CD14-positive monocyte (primary cell): Measurements from ENCODE around the gene KYNU. TPM values are rescaled to one million over a fixed set of nuclear protein-coding genes. Genes with fewer than 3 reads are reported as not detected.

Experiments
- DNase-seq, 3 donors: peaks; one replicate each; pipeline ENCODE4 v3.0.0-alpha.2; 2011 to 2022
- H2AFZ ChIP-seq: 2 replicates; pipeline ENCODE4 v1.6.0; 2012; ENCODE audit warnings: mild to moderate bottlenecking, low read depth, low read length, inconsistent platforms; ENCODE audit not compliant: insufficient read depth, poor library complexity, severe bottlenecking
- H3K27ac ChIP-seq, 2 donors: 1 replicate in 1 of 2; 2 replicates in 1 of 2; pipeline ENCODE4 v1.5.1; 2012 to 2013; ENCODE audit warnings: low read length in 2 of 2, control low read depth in 1 of 2, inconsistent platforms in 1 of 2, low read depth in 1 of 2, mild to moderate bottlenecking in 1 of 2
- H3K27me3 ChIP-seq, 2 donors: one replicate each; pipeline versions ENCODE4 v1.6.0 to v1.6.1; 2011 to 2013; ENCODE audit warnings: low read length in 2 of 2; ENCODE audit not compliant: control insufficient read depth in 2 of 2, insufficient read depth in 2 of 2
- H3K36me3 ChIP-seq, 2 donors: replicated peaks in 1 of 2; 1 replicate in 1 of 2; 2 replicates in 1 of 2; pipeline versions ENCODE4 v1.5.1 to v1.6.1; 2012 to 2013; ENCODE audit warnings: low read length in 2 of 2, control low read depth in 1 of 2, inconsistent platforms in 1 of 2, mild to moderate bottlenecking in 1 of 2; ENCODE audit not compliant: insufficient read depth in 2 of 2, control insufficient read depth in 1 of 2
- H3K4me1 ChIP-seq, 2 donors: 1 replicate in 1 of 2; 2 replicates in 1 of 2; pipeline versions ENCODE4 v1.5.1 to v1.6.1; 2012 to 2013; ENCODE audit warnings: low read length in 2 of 2, control low read depth in 1 of 2, inconsistent platforms in 1 of 2, mild to moderate bottlenecking in 1 of 2, moderate library complexity in 1 of 2; ENCODE audit not compliant: insufficient read depth in 2 of 2, control insufficient read depth in 1 of 2
- H3K4me2 ChIP-seq: replicated peaks from 2 replicates; pipeline ENCODE3; 2012; ENCODE audit warnings: low read length, moderate library complexity, mild to moderate bottlenecking; ENCODE audit not compliant: poor library complexity, severe bottlenecking; ENCODE audit errors: extremely low read depth
- H3K4me3 ChIP-seq, 3 experiments: fragments of 200-600 bp in 1 of 3; sonication (generic) in 1 of 3; replicated peaks in 1 of 3; 1 replicate in 2 of 3; 2 replicates in 1 of 3; pipeline ENCODE4 v1.5.1; 2011 to 2013; ENCODE audit warnings: low read length in 3 of 3, mild to moderate bottlenecking in 3 of 3, control low read depth in 2 of 3, low read depth in 2 of 3, inconsistent platforms in 1 of 3, moderate library complexity in 1 of 3
- H3K79me2 ChIP-seq: 2 replicates; pipeline ENCODE4 v1.6.0; 2012; ENCODE audit warnings: mild to moderate bottlenecking, control low read depth, inconsistent platforms, low read length, moderate library complexity; ENCODE audit not compliant: insufficient read depth
- H3K9ac ChIP-seq: 2 replicates; pipeline ENCODE4 v1.6.0; 2017; ENCODE audit warnings: low read length, mild to moderate bottlenecking; ENCODE audit not compliant: insufficient read depth, poor library complexity, severe bottlenecking
- H3K9me3 ChIP-seq, 2 donors: replicated peaks in 1 of 2; 1 replicate in 1 of 2; 2 replicates in 1 of 2; pipeline versions ENCODE4 v1.5.1 to v1.6.1; 2012 to 2013; ENCODE audit warnings: low read length in 2 of 2, control low read depth in 1 of 2; ENCODE audit not compliant: control insufficient read depth in 1 of 2, insufficient read depth in 1 of 2
- H4K20me1 ChIP-seq: 2 replicates; pipeline ENCODE4 v1.6.0; 2012; ENCODE audit warnings: mild to moderate bottlenecking, low read length, control low read depth, moderate library complexity; ENCODE audit not compliant: insufficient read depth
- H3K27ac Mint-ChIP-seq, 7 donors: one replicate each; pipeline ENCODE4 v1.8.0; 2020; ENCODE audit warnings: mild to moderate bottlenecking in 7 of 7, mixed read lengths in 7 of 7, moderate library complexity in 6 of 7, inconsistent platforms in 2 of 7
- H3K27me3 Mint-ChIP-seq, 3 donors: one replicate each; pipeline ENCODE4 v1.8.0; 2021 to 2022; ENCODE audit warnings: low read depth in 3 of 3, mild to moderate bottlenecking in 3 of 3, mixed read lengths in 3 of 3, moderate library complexity in 3 of 3, inconsistent platforms in 1 of 3
- H3K36me3 Mint-ChIP-seq, 2 donors: one replicate each; pipeline ENCODE4 v1.8.0; 2020; ENCODE audit warnings: mixed read lengths in 2 of 2, inconsistent platforms in 1 of 2, mild to moderate bottlenecking in 1 of 2
- H3K4me1 Mint-ChIP-seq: one replicate; pipeline ENCODE4 v1.8.0; 2020; ENCODE audit warnings: mild to moderate bottlenecking, mixed read lengths
- H3K4me3 Mint-ChIP-seq, 2 donors: one replicate each; pipeline ENCODE4 v1.8.0; 2020; ENCODE audit warnings: mild to moderate bottlenecking in 2 of 2, mixed read lengths in 2 of 2, moderate library complexity in 1 of 2
- H3K9me3 Mint-ChIP-seq, 7 donors: one replicate each; pipeline ENCODE4 v1.8.0; 2020 to 2022; ENCODE audit warnings: mixed read lengths in 7 of 7, mild to moderate bottlenecking in 6 of 7, moderate library complexity in 6 of 7, inconsistent platforms in 2 of 7
- CTCF ChIP-seq: fragments of 200-600 bp; IDR thresholded peaks from one replicate; pipeline ENCODE4 v1.8.0; 2022; ENCODE audit warnings: antibody characterized with exemption, mild to moderate bottlenecking
- WGBS: methylation state at CpG from one replicate; pipeline ENCODE4 v1.1.5; 2013; ENCODE audit warnings: missing lambda C conversion rate; ENCODE audit not compliant: insufficient coverage; 5-methylcytosine and 5-hydroxymethylcytosine counted together
- intact Hi-C, 2 donors: fragments of 100-400 bp; cut with micrococcal nuclease; formaldehyde crosslinking; loops; one replicate each; pipeline versions ENCODE4 v1.15.0 to v1.15.1; 2023
- polyA plus RNA-seq, 3 donors: library from polyadenylated mRNA; depleted of rRNA in 1 of 3; unstranded in 2 of 3; stranded (reverse) in 1 of 3; fragments of 300-500 nt in 2 of 3; fragments of >200 nt in 1 of 3; fragmentation: Illumina TruSeq in 2 of 3; gene quantifications; 1 replicate in 2 of 3; 2 replicates in 1 of 3; pipeline ENCODE4 v1.2.3, GENCODE V29; 2012 to 2021

Gene KYNU
- polyA plus RNA-seq, 3 donors = 40.7 to 132 (median 131) TPM

- no CpG with 5 or more reads among the region's 2 CpGs for WGBS
- no peak overlapping the region for H3K9ac ChIP-seq
- H3K9me3 Mint-ChIP-seq = peaks cover 0 to 4% (median 2%) of the 10 kb centered on the region in 7 donors
- no peaks in the 10 kb centered on the region for H3K9me3 ChIP-seq
- H3K36me3 Mint-ChIP-seq = peaks cover 42 to 66% of the 10 kb centered on the region in 2 donors
- no peaks in the 10 kb centered on the region for H3K27me3 ChIP-seq
- H3K27me3 Mint-ChIP-seq = peaks cover 0 to 2% (median 0%) of the 10 kb centered on the region in 3 donors
- H3K4me1 ChIP-seq = no peaks in the 10 kb centered on the region
- H3K27ac ChIP-seq = no peak overlapping the region
- no peak overlapping the region for H3K4me2 ChIP-seq
- no peak overlapping the region for H2AFZ ChIP-seq
- no peak for TF ChIP-seq CTCF
- peak overlapping the region in 1 of 7 donors; percentile 27 for H3K27ac Mint-ChIP-seq
- H3K4me3 ChIP-seq = no peak overlapping the region
- H3K4me3 Mint-ChIP-seq = no peak overlapping the region
- H3K36me3 ChIP-seq = peaks cover 7 to 63% of the 10 kb centered on the region in 2 donors
- intact Hi-C loops = no loop called here
- H3K79me2 ChIP-seq = peaks cover 82% of the 10 kb centered on the region
- peaks cover 97% of the 10 kb centered on the region for H4K20me1 ChIP-seq
- peaks cover 3% of the 10 kb centered on the region for H3K4me1 Mint-ChIP-seq
- DNase-seq = no peak
Observed at GRCh38 chr2:142907653-142908052, 30.2 kb downstream of the KYNU start.

- DNase-seq = no peak
- Mint-ChIP-seq H3K9me3 (peaks cover 0 to 13% (median 3%) of the 10 kb centered on the region in 7 donors), H3K36me3 (peaks cover 37 to 42% of the 10 kb centered on the region in 2 donors), H3K4me1 (peaks cover 9% of the 10 kb centered on the region), H3K27ac (peak overlapping the region in 2 of 7 donors; percentile 8 to 68), H3K27me3 (peaks cover 0 to 2% (median 0%) of the 10 kb centered on the region in 3 donors), H3K4me3 (no peak overlapping the region)
- no peaks in the 10 kb centered on the region for H3K27me3 ChIP-seq
- peaks cover 99% of the 10 kb centered on the region for H4K20me1 ChIP-seq
- H3K79me2 ChIP-seq = peaks cover 73% of the 10 kb centered on the region
- no peak overlapping the region for H3K9ac ChIP-seq
- H3K9me3 ChIP-seq = no peaks in the 10 kb centered on the region
- no peak overlapping the region for H3K27ac ChIP-seq
- no peak for TF ChIP-seq CTCF
- peaks cover 12 to 45% of the 10 kb centered on the region in 2 donors for H3K36me3 ChIP-seq
- no peak overlapping the region for H3K4me3 ChIP-seq
- H2AFZ ChIP-seq = no peak overlapping the region
- 100% methylated on average over 1 of the region's 4 CpGs for WGBS
- intact Hi-C loops = no loop called here
- H3K4me2 ChIP-seq = no peak overlapping the region
- H3K4me1 ChIP-seq = no peaks in the 10 kb centered on the region
Observed at GRCh38 chr2:142914507-142915313, 37.2 kb downstream of the KYNU start.
